Suprapubic skin (tissue), 4 donors: ENCODE data around the gene ERCC8.

Experiments used
- CTCF ChIP-seq, 2 donors: fragments of 200-600 bp in 1 of 2; fragments of 450-650 bp in 1 of 2; sonication (generic) in 1 of 2; IDR thresholded peaks; one replicate each; pipeline ENCODE4 v1.5.1; 2016 to 2019; ENCODE audit warnings: antibody characterized with exemption in 2 of 2, mild to moderate bottlenecking in 1 of 2, moderate library complexity in 1 of 2
- EP300 ChIP-seq: sonication (generic); formaldehyde crosslinking; IDR thresholded peaks from one replicate; pipeline ENCODE4 v1.6.1; 2017; ENCODE audit warnings: antibody characterized with exemption
- POLR2A ChIP-seq, 2 donors: fragments of 450-650 bp; IDR thresholded peaks; one replicate each; pipeline ENCODE4 v1.6.1; 2017; ENCODE audit warnings: antibody characterized with exemption in 2 of 2, mild to moderate bottlenecking in 2 of 2, moderate library complexity in 2 of 2
- POLR2AphosphoS5 ChIP-seq, 3 donors: sonication (generic); formaldehyde crosslinking; IDR thresholded peaks; one replicate each; pipeline ENCODE4 v1.6.1; 2017; ENCODE audit warnings: antibody characterized with exemption in 3 of 3

GRCh38 chr5:60896991-60897390 is 47.9 kb downstream of the ERCC8 start:
- no peak for TF ChIP-seq CTCF (IDR thresholded peaks at IDR 0.05)
- TF ChIP-seq POLR2AphosphoS5 (IDR thresholded peaks at IDR 0.05) = no peak
- TF ChIP-seq POLR2A (IDR thresholded peaks at IDR 0.05) = no peak
- TF ChIP-seq EP300 = no peak
